Activated naive CD4-positive, alpha-beta T cell treated with anti-CD3 and anti-CD28 coated beads, Interleukin-2, amount 50 U/mL, for 72 hours (primary cell): ENCODE results near the gene CATSPER1. TPM values are rescaled to one million over a fixed set of nuclear protein-coding genes. Genes with fewer than 3 reads are reported as not detected.

Experiments
- ATAC-seq, 2 donors: fragments of 150-1000 bp; cut with Tn5 transposase; 2 replicates each; pipeline ENCODE4 v1.10.0; 2021; ENCODE audit warnings: mild to moderate bottlenecking in 2 of 2, moderate library complexity in 2 of 2
- DNase-seq, 2 donors: peaks; one replicate each; pipeline ENCODE4 v3.0.0; 2021 to 2022; ENCODE audit warnings: low spot score in 2 of 2
- H3K27ac Mint-ChIP-seq, 2 donors: one replicate each; pipeline ENCODE4 v1.8.0; 2022; ENCODE audit warnings: mild to moderate bottlenecking in 2 of 2, mixed read lengths in 2 of 2
- H3K36me3 Mint-ChIP-seq, 2 donors: one replicate each; pipeline ENCODE4 v1.8.0; 2022; ENCODE audit warnings: mixed read lengths in 2 of 2
- H3K9me3 Mint-ChIP-seq, 2 donors: one replicate each; pipeline ENCODE4 v1.8.0; 2022; ENCODE audit warnings: mixed read lengths in 2 of 2
- total RNA-seq, 2 donors: library from RNA; stranded (reverse); gene quantifications; one replicate each; pipeline ENCODE4 v1.2.3, GENCODE V29; 2022

The CATSPER1 gene
- total RNA-seq, 2 donors from 2014 or later = 0.80 TPM; not detected in 1

DNA sequence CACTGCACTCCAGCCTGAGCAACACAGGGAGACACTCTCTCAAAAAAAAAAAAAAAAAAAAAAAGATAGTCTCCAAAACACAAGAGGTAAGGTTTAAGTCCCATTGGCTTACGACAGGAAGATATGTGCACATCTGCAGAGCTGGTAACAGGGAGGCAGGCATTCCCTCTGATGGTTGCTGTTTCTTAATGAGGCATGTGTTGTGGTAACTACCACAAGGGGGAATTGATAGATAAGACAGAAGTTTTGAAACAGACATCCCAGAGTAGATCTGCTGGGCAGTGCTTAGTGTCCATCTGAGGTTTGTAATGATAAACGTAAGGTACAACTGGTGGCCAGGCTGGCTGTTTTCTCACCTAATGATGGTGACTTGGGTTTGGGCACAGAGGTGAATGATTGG is 29.0 kb downstream of the CATSPER1 start:
- H3K36me3 Mint-ChIP-seq = peaks cover 35 to 43% of the 10 kb centered on the region in 2 donors
- H3K27ac Mint-ChIP-seq = peak overlapping the region in 1 of 2 donors; percentile 29
- no peaks in the 10 kb centered on the region for H3K9me3 Mint-ChIP-seq
- ATAC-seq (no peak), DNase-seq (no peak)

DNA sequence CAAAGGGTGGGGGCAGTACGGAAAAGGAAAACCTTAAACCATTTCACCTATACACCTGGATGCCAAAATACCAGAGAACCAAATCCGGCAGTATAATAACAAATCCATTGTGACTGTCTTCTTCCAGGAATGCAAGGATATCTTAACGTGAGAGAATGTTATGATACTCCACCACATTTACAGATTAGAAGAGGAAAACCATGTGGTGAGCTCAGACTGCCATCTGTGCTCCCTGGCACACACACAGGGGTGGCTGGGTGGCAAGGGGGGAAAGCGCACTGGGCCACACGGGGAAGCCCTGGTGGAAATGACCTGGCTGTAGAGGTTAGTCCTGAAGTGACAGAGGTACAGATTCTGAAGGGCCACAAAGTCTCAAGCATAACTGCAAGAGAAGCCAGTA is 34.2 kb downstream of the CATSPER1 start:
- no peak for ATAC-seq
- DNase-seq = no peak
- peak overlapping the region in 1 of 2 donors; percentile 78 for H3K27ac Mint-ChIP-seq
- peaks cover 0 to 7% of the 10 kb centered on the region in 2 donors for H3K36me3 Mint-ChIP-seq
- no peaks in the 10 kb centered on the region for H3K9me3 Mint-ChIP-seq

DNA sequence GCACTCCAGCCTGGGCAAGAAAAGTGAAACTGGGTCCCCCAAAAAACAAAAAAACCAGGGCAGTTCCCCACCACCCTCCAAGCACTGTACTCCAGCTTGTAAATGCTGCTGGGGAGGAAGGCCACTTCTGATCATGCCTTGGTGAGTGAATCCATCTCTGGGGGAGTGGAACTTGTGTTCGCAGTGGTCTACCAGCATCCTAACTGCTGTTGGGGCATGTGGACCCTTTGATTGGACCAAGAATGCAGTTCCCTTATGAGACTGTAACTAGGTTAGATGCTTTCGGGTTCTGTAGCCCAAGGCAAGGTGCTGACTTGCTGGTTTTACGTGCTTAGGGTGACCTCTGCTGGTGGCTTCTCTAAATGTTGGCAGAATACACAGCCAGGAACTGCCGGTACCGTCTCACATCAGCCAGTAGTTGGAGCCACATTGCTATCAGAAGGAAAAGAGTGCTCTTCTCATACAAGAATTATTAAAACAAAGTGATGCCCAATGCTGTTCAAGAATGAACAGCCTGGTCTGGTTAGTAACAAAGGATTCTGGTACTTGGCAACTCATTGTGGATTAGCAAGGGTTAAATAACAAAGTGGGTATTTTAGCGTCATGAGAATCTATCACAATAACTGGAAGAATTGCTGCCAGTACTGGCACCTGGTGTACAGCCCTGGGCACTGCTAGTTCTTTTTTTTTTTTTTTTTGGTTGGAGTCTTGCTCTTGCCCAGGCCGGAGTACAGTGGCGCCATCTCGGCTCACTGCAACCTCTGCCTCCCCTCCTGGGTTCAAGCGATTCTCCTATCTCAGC is 37.3 kb downstream of the CATSPER1 start:
- peak; percentile 99 to 100 for ATAC-seq
- H3K27ac Mint-ChIP-seq = peak overlapping the region; percentile 44 to 70
- H3K9me3 Mint-ChIP-seq = no peaks in the 10 kb centered on the region

DNA sequence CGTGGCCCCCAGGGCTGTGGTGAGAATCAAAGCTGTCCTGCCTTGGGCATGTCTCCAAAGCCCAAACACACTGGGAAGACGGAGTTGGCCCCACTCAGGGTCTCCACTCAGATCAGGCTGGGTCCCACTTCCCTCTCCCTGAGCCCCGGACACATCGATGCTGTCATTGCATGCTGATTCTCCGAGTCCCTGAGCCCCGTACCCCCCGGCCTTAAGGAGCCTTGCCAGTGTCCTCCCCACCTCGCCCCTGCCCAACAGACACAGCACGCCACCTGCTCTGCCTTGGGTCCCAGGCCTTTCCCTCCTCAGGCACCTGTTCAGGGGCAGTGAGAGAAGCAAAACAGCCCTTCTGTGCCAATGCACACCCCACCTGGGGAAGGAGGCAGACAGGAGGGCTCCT is 38.9 kb downstream of the CATSPER1 start:
- Mint-ChIP-seq H3K36me3 (no peaks in the 10 kb centered on the region), H3K27ac (peak overlapping the region in 1 of 2 donors; percentile 50), H3K9me3 (no peaks in the 10 kb centered on the region)
- ATAC-seq (no peak), DNase-seq (no peak)

More for the DNA sequence above, 37.3 kb downstream of the CATSPER1 start:
- no peaks in the 10 kb centered on the region for H3K36me3 Mint-ChIP-seq
- peak; percentile 88 to 89 for DNase-seq

DNA sequence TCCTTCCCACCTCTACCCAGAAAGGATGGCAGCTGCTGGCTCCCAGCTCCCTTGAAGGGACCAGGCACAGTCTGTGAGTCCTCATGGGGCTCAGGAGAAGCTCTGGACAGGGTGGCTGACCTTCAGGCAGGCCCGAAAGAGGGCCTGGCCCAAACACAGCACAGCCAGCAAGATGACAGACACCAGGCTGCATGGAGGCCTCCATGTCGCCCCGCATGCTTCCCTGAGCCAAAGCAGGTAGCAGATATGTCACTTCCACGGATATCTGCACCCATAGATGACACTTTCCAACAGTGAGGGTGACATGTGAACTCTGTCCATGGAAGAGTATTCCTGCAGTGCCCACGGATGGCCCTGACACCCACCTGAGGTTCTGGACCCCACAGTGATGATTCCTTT is 42.7 kb downstream of the CATSPER1 start:
- Mint-ChIP-seq H3K36me3 (peaks cover 0 to 4% of the 10 kb centered on the region in 2 donors), H3K9me3 (no peaks in the 10 kb centered on the region), H3K27ac (no peak overlapping the region)
- ATAC-seq (no peak), DNase-seq (no peak)

DNA sequence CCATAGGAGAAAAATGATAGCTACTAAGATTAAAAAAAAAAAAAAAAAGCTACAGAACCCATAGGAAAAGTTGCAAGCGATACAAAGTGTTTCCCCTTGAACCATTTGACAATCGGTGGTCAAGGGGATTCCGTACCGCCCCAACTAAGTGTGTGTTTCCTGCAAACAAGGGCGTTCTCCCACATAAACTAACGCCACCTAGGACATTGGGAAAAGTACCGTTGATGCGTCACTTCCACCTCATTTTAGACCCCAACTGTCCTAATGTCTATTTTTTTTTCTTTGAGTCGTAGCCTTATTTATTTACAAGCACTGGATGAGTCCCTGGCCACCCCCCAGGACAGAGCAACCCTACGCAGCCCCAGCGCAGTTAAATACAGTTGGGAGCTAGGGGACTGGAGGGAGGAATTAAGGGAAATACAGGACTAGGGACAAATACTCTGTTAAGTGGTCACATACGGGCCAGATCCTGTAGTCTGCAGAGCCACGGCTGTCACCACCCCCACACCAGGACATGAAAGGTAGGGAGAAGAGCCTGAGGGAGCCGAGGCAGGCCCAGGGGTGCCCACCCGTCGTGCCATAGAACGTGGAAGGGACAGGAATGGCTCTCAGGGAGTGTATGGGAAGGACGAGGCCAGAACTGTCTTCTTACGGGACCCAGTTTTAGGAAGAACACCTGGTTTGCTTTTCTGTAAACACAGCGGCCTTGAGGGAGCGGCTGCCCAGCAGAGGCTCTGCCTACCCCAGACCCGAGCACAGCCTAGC is 43.3 kb downstream of the CATSPER1 start:
- Mint-ChIP-seq H3K36me3 (peaks cover 0 to 4% of the 10 kb centered on the region in 2 donors), H3K27ac (peak overlapping the region in 1 of 2 donors; percentile 77), H3K9me3 (no peaks in the 10 kb centered on the region)
- ATAC-seq (no peak), DNase-seq (no peak)

DNA sequence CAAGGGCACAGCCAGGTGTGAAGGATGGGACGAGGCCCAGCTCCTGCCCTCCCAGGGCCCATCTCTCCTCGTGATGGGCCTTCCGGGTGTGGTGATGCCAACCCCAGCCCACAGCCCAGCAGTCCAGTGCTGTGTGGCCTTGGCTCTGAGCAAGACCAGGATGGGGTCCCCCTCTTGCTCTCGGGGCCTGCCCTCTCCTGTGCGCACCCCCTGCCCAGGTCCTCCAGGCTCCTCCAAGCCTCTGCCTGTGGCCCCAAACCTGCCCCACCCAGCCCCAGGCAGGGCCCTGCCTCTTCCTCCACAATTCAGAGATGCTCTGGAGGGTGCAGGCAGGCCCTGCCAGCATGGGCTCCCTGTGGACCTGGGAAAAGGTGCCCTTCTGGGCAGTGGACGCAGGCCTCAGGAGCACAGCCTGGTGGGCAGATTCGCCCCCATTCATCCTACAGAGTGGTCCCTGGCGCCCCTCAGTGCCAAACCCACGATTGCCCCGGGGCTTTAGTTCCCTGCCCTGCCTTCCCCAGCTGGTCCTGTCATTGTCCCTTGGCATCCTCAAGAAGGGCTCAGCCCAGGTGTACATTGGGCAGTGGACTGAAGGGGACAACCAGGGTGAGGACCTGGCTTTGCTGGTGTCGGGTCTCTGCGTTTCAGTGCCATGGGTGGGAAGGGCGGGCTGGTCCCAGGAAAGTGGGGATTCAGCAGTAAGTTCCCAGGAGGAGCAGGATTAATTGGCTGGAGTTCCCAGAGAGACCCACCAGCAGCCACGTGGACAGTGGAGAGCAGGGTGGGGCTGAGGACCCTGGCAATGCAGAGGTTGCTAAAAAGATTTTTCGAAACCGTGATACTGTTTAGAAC is 44.1 kb downstream of the CATSPER1 start:
- Mint-ChIP-seq H3K9me3 (no peaks in the 10 kb centered on the region), H3K27ac (no peak overlapping the region), H3K36me3 (peaks cover 0 to 4% of the 10 kb centered on the region in 2 donors)
- ATAC-seq = peak in 1 of 2 donors; percentile 20
- DNase-seq = no peak

DNA sequence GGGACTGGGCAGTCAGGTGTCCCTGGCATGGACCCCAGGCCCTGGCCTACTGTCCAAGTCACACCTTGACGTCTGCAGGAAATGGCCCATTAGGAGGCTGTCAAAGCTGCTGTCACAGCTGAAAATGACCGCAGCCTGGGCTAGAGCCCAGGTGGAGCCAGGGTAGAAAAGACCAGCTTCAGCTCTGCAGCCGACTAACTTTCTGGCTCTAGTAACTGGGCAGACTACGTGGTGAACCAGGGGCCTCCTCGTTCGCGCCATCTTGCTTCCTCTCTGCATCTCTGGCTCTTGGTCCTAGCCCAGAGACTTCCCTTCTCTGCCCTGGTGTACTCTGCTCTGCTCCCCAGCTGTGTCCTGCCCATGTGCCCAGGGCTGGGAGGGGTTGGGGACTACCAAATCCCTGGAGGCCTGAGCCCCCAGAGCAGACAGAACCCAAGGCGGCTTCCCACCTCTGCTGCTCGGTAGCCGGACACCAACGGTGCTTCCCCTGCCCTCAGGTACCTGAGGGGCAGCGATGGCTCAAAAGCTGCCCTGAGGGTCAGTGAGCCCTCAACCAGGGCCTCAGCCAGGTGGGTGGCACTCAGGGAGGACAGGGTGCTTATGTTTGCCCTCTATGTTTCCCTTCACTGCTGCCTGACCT is 45.1 kb downstream of the CATSPER1 start:
- H3K36me3 Mint-ChIP-seq = peaks cover 0 to 4% of the 10 kb centered on the region in 2 donors

DNA sequence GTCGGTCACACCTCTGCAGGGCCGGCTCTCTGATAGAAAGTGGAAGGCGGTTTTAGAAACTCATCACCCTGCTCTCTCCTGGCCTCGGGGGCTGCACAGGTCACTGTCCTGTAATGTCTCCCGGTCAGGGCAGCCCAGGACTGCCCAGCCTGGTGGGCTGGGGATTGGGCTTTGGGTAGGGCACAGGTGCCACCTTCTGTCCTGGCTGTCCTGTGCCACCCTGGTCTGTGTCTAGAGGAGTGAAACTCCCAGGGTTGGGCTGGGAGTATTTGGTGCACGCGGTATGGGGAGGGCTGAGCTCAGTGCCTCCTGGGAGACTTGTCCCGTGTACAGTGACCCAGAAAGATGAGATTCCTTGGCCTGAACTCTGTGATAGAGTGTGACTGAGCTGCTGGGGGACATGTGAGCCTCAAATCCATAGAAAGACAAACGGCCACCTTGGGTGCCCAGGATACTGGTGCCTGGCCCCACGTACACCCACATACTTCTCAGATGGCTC is 47.0 kb downstream of the CATSPER1 start:
- ATAC-seq (no peak), DNase-seq (no peak)
- peak overlapping the region; percentile 14 to 60 for H3K27ac Mint-ChIP-seq
- H3K9me3 Mint-ChIP-seq = no peaks in the 10 kb centered on the region
- peaks cover 0 to 10% of the 10 kb centered on the region in 2 donors for H3K36me3 Mint-ChIP-seq

More for the DNA sequence above, 45.1 kb downstream of the CATSPER1 start:
- Mint-ChIP-seq H3K27ac (no peak overlapping the region), H3K9me3 (no peaks in the 10 kb centered on the region)
- DNase-seq = no peak
- no peak for ATAC-seq

DNA sequence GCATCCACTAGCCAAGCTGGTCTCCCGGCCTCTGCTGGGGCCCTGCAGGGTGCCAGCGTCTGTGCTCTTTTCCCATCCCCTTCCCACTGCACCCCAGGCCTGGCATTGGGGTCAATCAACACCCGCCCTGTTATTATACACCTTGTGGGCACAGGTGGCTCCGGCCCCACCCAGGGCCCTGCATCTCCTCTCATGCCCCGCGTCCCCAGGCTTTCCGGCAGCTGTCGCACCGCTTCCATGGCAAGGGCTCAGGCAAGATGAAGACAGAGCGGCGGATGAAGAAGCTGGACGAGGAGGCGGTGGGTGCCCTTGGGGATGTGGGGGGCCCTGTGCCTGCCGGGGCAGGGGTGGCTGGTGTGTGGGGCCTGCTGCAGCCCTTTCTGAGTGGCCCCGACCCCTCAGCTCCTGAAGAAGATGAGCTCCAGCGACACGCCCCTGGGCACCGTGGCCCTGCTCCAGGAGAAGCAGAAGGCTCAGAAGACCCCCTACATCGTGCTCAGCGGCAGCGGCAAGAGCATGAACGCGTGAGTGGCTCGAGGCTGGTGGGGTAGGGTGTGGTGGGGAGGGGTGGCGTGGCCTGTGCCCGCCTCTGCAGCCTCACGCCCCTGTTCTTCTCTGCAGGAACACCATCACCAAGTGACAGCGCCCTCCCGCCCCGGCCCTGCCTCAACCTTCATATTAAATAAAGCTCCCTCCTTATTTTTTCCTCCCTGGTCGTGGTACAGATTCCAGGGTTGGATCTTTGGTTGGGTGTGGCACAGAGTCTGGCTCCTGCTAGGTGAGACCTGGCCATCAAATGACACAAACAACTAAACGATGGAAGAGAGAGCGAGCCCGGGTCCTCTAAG is 47.7 kb downstream of the CATSPER1 start:
- Mint-ChIP-seq H3K9me3 (no peaks in the 10 kb centered on the region), H3K36me3 (peaks cover 0 to 10% of the 10 kb centered on the region in 2 donors), H3K27ac (peak overlapping the region; percentile 14 to 60)
- DNase-seq (no peak), ATAC-seq (no peak)

DNA sequence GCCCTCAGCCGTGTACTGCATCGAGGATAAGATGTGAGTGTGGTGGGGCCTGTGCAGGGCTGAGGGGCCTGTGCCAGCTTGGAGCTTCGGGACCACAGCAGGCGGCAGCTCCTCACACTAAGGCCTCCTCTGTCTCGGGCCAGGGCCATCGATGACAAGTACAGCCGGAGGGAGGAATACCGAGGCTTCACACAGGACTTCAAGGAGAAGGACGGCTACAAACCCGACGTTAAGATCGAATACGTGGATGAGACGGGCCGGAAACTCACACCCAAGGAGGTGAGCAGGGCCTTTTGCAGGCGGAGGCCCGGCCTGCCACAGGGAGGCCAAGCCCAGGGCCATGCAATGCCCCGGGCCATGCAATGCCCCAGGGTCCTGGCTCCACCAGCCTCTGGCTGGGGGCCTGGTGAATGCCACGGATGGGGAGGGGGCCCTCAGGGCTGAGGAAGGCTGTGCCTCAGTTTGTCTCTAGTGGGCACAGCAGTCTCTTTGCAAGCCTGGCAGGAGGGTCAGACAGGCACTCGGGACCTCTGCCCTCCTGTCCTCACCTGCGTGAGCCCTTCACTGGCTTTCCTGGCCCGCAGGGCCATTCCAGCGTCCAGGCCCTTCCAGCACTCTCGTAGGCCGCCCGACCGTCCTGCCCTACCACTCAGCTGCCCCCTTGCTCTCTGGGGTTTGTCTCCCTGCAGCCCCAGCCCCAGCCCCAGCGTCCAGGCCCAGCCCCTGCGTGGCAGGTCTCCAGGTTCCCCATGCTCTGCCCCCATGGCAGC is 48.5 kb downstream of the CATSPER1 start:
- DNase-seq (no peak), ATAC-seq (no peak)
- no peaks in the 10 kb centered on the region for H3K9me3 Mint-ChIP-seq
- H3K36me3 Mint-ChIP-seq = peaks cover 0 to 10% of the 10 kb centered on the region in 2 donors
- peak overlapping the region in 1 of 2 donors; percentile 51 for H3K27ac Mint-ChIP-seq

DNA sequence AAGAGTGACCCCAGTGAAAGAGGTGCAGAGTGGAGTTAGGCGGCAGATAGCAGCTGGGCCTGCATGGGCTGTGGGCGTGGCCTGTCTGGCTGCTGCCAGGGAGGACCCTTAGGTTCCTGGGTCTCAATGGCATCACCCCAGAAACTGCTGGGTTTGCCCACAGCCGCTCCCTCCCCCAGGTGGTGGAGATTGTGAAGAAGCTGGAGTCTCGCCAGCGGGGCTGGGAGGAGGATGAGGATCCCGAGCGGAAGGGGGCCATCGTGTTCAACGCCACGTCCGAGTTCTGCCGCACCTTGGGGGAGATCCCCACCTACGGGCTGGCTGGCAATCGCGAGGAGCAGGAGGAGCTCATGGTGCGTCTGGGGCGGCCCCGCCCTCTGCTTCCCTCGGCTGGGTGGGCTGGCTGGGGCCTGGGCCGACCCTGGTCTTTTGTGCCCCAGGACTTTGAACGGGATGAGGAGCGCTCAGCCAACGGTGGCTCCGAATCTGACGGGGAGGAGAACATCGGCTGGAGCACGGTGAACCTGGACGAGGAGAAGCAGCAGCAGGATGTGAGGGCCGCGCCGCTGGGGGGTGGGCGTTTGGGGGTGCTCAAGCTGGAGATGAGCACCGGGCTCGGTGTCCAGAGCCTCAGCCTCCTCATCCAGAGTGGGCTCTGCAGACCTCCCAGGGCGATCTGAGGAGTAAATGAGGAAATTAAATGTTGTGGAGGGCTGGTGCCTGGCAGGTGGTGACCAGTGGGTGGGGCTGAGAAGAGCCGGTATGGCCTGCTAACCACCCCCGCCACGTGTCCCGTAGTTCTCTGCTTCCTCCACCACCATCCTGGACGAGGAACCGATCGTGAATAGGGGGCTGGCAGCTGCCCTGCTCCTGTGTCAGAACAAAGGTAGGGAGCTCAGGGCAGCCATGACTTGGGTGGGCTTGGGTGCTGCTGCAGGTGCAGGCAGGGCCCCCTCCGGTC is 49.8 kb downstream of the CATSPER1 start:
- Mint-ChIP-seq H3K36me3 (peaks cover 0 to 10% of the 10 kb centered on the region in 2 donors), H3K27ac (peak overlapping the region; percentile 6 to 51), H3K9me3 (no peaks in the 10 kb centered on the region)
- DNase-seq = no peak
- no peak for ATAC-seq

DNA sequence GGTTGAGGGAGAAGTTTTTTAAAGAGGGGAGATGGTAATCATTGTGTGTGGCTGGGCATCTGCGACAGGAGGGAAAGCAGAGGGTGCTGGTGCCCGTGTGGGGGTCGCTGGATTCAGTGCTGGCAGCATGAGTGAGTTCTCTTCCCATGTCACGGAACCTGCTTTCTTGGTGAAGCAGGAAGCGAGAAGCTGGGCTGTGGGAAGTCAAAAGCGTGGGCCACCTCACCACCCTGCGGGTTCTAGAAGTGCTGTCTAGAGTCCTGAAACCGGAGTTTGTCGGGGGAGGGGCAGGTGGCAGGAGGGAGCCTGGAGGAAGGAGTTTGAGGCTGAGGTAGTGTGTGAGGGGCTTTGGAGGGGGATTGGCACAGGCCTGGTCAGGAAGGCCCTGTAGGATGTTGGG is 50.5 kb downstream of the CATSPER1 start:
- Mint-ChIP-seq H3K36me3 (peaks cover 0 to 10% of the 10 kb centered on the region in 2 donors), H3K27ac (peak overlapping the region; percentile 6 to 44), H3K9me3 (no peaks in the 10 kb centered on the region)
- DNase-seq = no peak
- ATAC-seq = no peak
